Endothelial cell of umbilical vein (primary cell): Measurements from ENCODE around the gene COPS2. TPM values are rescaled to one million over a fixed set of nuclear protein-coding genes. Genes with fewer than 3 reads are reported as not detected.

Experiments
- BruUV-seq: library from RNA; stranded (reverse); fragments of 400-500 nt; replicated peaks from 2 replicates; lab custom pipeline; 2021; lab: Mats Ljungman, UMichigan
- CTCF ChIA-PET: fragments of 300-600, 350-600 bp; sonication (Branson Sonifier 250); formaldehyde crosslinking; loops from one replicate; lab custom pipeline; 2021; ENCODE audit warnings: antibody characterized with exemption, inconsistent platforms; lab: Charles Lee
- POLR2A ChIA-PET: fragments of 300-600, 350-600 bp; sonication (Branson Sonifier 250); formaldehyde crosslinking; loops from one replicate; lab custom pipeline; 2021; ENCODE audit warnings: antibody characterized with exemption, inconsistent platforms; lab: Charles Lee
- DNase-seq: peaks from one replicate; pipeline ENCODE4 v3.0.0-alpha.2; 2011; ENCODE audit warnings: low read depth, low spot score
- FAIRE-seq: peaks from 2 replicates; lab custom pipeline; 2011; peaks lifted over from hg19 to GRCh38; lab: Jason Lieb, UNC
- H2AFZ ChIP-seq: 2 replicates; pipeline ENCODE4 v1.6.0; 2012; ENCODE audit warnings: low read depth, low read length, control low read depth, inconsistent platforms
- H3K27ac ChIP-seq: 2 replicates; pipeline ENCODE4 v1.5.1; 2011; ENCODE audit warnings: low read depth, mild to moderate bottlenecking, control low read depth, low read length, moderate library complexity; ENCODE audit not compliant: insufficient read depth
- H3K27me3 ChIP-seq, 2 experiments: 2 replicates each; pipeline versions ENCODE4 v1.6.0 to v1.6.1; 2011; ENCODE audit warnings: low read length in 2 of 2, mixed read lengths in 1 of 2; ENCODE audit not compliant: control insufficient read depth in 2 of 2, insufficient read depth in 2 of 2
- H3K36me3 ChIP-seq, 2 experiments: 2 replicates in 1 of 2; 3 replicates in 1 of 2; pipeline ENCODE4 v1.5.1; 2011; ENCODE audit warnings: low read length in 2 of 2, mild to moderate bottlenecking in 1 of 2, moderate library complexity in 1 of 2; ENCODE audit not compliant: control insufficient read depth in 2 of 2, insufficient read depth in 2 of 2; ENCODE audit errors: extremely low read depth in 1 of 2
- H3K4me1 ChIP-seq: 3 replicates; pipeline ENCODE4 v1.5.1; 2011; ENCODE audit warnings: mild to moderate bottlenecking, low read length; ENCODE audit not compliant: control insufficient read depth, insufficient read depth; ENCODE audit errors: extremely low read depth
- H3K4me2 ChIP-seq: 2 replicates; pipeline ENCODE4 v1.6.1; 2011; ENCODE audit warnings: low read length, control low read depth, mixed read lengths; ENCODE audit not compliant: insufficient read depth
- H3K4me3 ChIP-seq, 3 experiments: fragments of 200-600 bp in 1 of 3; sonication (generic), shearing (Covaris generic) in 1 of 3; replicated peaks in 1 of 3; 2 replicates each; pipeline ENCODE4 v1.5.1; 2011 to 2016; ENCODE audit warnings: control low read depth in 3 of 3, low read length in 3 of 3, mild to moderate bottlenecking in 2 of 3, inconsistent platforms in 1 of 3, low read depth in 1 of 3, moderate library complexity in 1 of 3; ENCODE audit not compliant: insufficient read depth in 1 of 3
- H3K79me2 ChIP-seq: 2 replicates; pipeline ENCODE4 v1.6.0; 2012; ENCODE audit warnings: low read length, inconsistent platforms; ENCODE audit not compliant: control insufficient read depth, insufficient read depth
- H3K9ac ChIP-seq: replicated peaks from 2 replicates; pipeline ENCODE3; 2011; ENCODE audit warnings: low read length, control low read depth; ENCODE audit not compliant: insufficient read depth; ENCODE audit errors: extremely low read depth
- H3K9me1 ChIP-seq: replicated peaks from 3 replicates; pipeline ENCODE4 v1.6.0; 2011; ENCODE audit warnings: mild to moderate bottlenecking, low read length; ENCODE audit not compliant: control insufficient read depth, insufficient read depth; ENCODE audit errors: extremely low read depth
- H3K9me3 ChIP-seq: replicated peaks from 2 replicates; pipeline ENCODE4 v1.5.1; 2012; ENCODE audit warnings: low read length, inconsistent platforms; ENCODE audit not compliant: control insufficient read depth, insufficient read depth
- H4K20me1 ChIP-seq: replicated peaks from 2 replicates; pipeline ENCODE3; 2011; ENCODE audit warnings: mild to moderate bottlenecking, low read length; ENCODE audit not compliant: control insufficient read depth, insufficient read depth; ENCODE audit errors: extremely low read depth
- EZH2 ChIP-seq: IDR thresholded peaks from 2 replicates; pipeline ENCODE4 v1.6.1; 2012; ENCODE audit warnings: borderline replicate concordance, low read depth, mild to moderate bottlenecking, moderate library complexity, low read length, inconsistent platforms; ENCODE audit not compliant: severe bottlenecking
- FOS ChIP-seq: IDR thresholded peaks from 2 replicates; pipeline ENCODE4 v1.6.1; 2011; ENCODE audit warnings: mild to moderate bottlenecking, low read length, moderate library complexity, borderline replicate concordance; ENCODE audit not compliant: insufficient read depth
- GATA2 ChIP-seq: IDR thresholded peaks from 2 replicates; pipeline ENCODE4 v1.7.0; 2011; ENCODE audit warnings: low read depth, mild to moderate bottlenecking, moderate library complexity, mixed read lengths, low read length; ENCODE audit not compliant: insufficient read length, insufficient read depth
- JUN ChIP-seq: IDR thresholded peaks from 2 replicates; pipeline ENCODE4 v1.6.1; 2011; ENCODE audit warnings: borderline replicate concordance, low read depth; ENCODE audit not compliant: insufficient read length, insufficient read depth
- MYC ChIP-seq: IDR thresholded peaks from one replicate; pipeline ENCODE4 v1.6.1; 2011; ENCODE audit warnings: mild to moderate bottlenecking, low read depth, low read length
- POLR2A ChIP-seq: IDR thresholded peaks from 2 replicates; pipeline ENCODE4 v1.6.1; 2012; ENCODE audit warnings: low read depth, mild to moderate bottlenecking, control low read depth, low read length
- POLR2AphosphoS5 ChIP-seq: IDR thresholded peaks from 2 replicates; pipeline ENCODE4 v1.6.1; 2012; ENCODE audit warnings: low read depth, mild to moderate bottlenecking, control low read depth, low read length, moderate library complexity; ENCODE audit not compliant: insufficient read depth
- dilution Hi-C: fragments of 300-500 bp; cut with MboI; formaldehyde crosslinking; loops from one replicate; pipeline ENCODE4 v1.15.0; 2019; ENCODE audit warnings: low sequenced_read_pairs; ENCODE audit not compliant: extremely low pct_ligation_motif_present
- intact Hi-C: fragments of 100-400 bp; cut with micrococcal nuclease; formaldehyde crosslinking; loops from one replicate; pipeline ENCODE4 v1.10.0; 2022
- polyA plus RNA-seq, 4 experiments: library from polyadenylated mRNA; depleted of rRNA in 3 of 4; stranded (reverse) in 3 of 4; unstranded in 1 of 4; fragments of >200 nt; gene quantifications; 2 replicates each; pipeline versions ENCODE4 v1.2.1 to v1.2.3, GENCODE V29; 2011 to 2012; ENCODE audit warnings: missing spikeins in 1 of 4
- total RNA-seq: library from RNA; stranded (reverse); gene quantifications from 2 replicates; pipeline ENCODE4 v1.2.3, GENCODE V29; 2021
- TF ChIP-seq, protein P1 (sequence below): IDR thresholded peaks from 2 replicates; pipeline ENCODE4 v1.6.1; 2011; ENCODE audit not compliant: insufficient read depth, insufficient read length
- TF ChIP-seq, protein P2 (sequence below), 2 donors: IDR thresholded peaks; 1 replicate in 1 of 2; 2 replicates in 1 of 2; pipeline ENCODE4 v1.5.1; 2011; ENCODE audit warnings: low read length in 2 of 2, mild to moderate bottlenecking in 2 of 2, moderate library complexity in 2 of 2, control low read depth in 1 of 2, inconsistent platforms in 1 of 2, low read depth in 1 of 2; ENCODE audit not compliant: insufficient read depth in 1 of 2; ENCODE audit errors: extremely low read depth in 1 of 2

Gene COPS2
- total and polyA plus RNA-seq, 2 donors (not counting 3 experiments of a cell fraction or from before 2014, with no cell fraction given) = 20.2 to 79.3 TPM

DNA sequence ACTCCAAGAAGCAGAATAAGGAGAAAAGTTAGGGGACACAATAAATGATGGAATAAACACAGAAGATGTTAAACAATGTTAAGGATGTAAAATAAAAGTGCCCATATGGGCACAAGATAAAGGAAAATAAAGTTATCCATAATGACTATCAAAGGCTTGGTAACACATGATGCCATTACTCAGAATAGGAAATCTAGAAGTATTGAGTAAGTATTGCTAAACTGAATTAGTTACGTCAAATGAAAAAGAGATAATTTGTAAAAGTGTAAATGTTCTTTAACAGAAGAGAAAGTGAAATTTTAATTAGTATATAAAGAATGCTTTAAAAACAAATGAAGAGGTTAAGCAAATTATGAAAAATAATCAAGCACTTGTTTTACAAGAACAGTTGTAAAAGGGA lies 6.7 kb downstream of the COPS2 start:
- Histone ChIP-seq H3K36me3 (peaks cover 0 to 8% of the 10 kb centered on the region in 2 experiments), H3K9me1 (no peaks in the 10 kb centered on the region), H2AFZ (no peak overlapping the region), H3K9ac (no peak overlapping the region), H3K79me2 (peaks cover 90% of the 10 kb centered on the region), H3K4me2 (no peak overlapping the region), H3K9me3 (no peaks in the 10 kb centered on the region), H3K27me3 (no peaks in the 10 kb centered on the region), H4K20me1 (peaks cover 13% of the 10 kb centered on the region), H3K4me1 (peaks cover 15% of the 10 kb centered on the region), H3K27ac (no peak overlapping the region), H3K4me3 (no peak overlapping the region)
- FAIRE-seq (no peak), DNase-seq (no peak)
- intact Hi-C loops = no loop called here
- CTCF ChIA-PET = interaction anchor here (5.2 kb wide), 1 partner anchor 289 kb away, joined by 181 read pairs; no protein-coding TSS in a partner anchor
- POLR2A ChIA-PET = no interaction called here
- TF ChIP-seq MYC (no peak), FOS (no peak), GATA2 (no peak)
- dilution Hi-C loops = no loop called here
- BruUV-seq = no TSS peak

DNA sequence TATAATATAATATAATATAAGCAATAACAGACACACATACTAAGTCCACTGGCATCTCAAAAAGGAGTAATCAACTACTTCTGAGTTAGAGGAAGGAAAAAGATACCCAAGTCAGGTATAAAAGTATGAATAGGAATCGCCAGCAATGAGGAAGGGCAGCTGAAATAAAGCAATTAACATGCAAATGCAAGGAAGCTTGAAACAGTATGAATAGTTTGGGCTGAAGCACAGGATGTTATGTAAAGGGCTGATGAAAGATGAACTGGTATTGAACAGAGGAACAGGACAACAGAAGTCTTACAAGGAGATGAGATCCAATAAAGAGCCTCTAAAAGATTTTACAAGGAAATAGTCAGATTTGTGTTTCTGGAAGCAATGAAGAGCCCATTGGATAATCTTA lies 7.1 kb downstream of the COPS2 start:
- peak; percentile 39 for DNase-seq
- H3K27ac ChIP-seq = no peak overlapping the region
- peaks cover 1 to 8% of the 10 kb centered on the region in 2 experiments for H3K36me3 ChIP-seq
- no peak for TF ChIP-seq POLR2AphosphoS5
- no peak for TF ChIP-seq JUN
- no peak for TF ChIP-seq POLR2A
- no peak for TF ChIP-seq FOS
- no peak for TF ChIP-seq EZH2
- no peak for TF ChIP-seq GATA2
- TF ChIP-seq MYC = no peak
- TF ChIP-seq, protein P1, sequence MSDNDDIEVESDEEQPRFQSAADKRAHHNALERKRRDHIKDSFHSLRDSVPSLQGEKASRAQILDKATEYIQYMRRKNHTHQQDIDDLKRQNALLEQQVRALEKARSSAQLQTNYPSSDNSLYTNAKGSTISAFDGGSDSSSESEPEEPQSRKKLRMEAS = no peak
- TF ChIP-seq, protein P2, sequence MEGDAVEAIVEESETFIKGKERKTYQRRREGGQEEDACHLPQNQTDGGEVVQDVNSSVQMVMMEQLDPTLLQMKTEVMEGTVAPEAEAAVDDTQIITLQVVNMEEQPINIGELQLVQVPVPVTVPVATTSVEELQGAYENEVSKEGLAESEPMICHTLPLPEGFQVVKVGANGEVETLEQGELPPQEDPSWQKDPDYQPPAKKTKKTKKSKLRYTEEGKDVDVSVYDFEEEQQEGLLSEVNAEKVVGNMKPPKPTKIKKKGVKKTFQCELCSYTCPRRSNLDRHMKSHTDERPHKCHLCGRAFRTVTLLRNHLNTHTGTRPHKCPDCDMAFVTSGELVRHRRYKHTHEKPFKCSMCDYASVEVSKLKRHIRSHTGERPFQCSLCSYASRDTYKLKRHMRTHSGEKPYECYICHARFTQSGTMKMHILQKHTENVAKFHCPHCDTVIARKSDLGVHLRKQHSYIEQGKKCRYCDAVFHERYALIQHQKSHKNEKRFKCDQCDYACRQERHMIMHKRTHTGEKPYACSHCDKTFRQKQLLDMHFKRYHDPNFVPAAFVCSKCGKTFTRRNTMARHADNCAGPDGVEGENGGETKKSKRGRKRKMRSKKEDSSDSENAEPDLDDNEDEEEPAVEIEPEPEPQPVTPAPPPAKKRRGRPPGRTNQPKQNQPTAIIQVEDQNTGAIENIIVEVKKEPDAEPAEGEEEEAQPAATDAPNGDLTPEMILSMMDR (IDR thresholded peaks at IDR 0.05; ENCODE audit: extremely low read depth in 1 of 2, insufficient read depth in 1 of 2, low read depth in 1 of 2, low read length in 2 of 2) = no peak
- intact Hi-C loops (no loop called here), dilution Hi-C loops (no loop called here)
- no peak overlapping the region for H3K9ac ChIP-seq
- peaks cover 11% of the 10 kb centered on the region for H3K4me1 ChIP-seq
- H3K27me3 ChIP-seq = no peaks in the 10 kb centered on the region
- H4K20me1 ChIP-seq = peaks cover 13% of the 10 kb centered on the region
- no peak overlapping the region for H3K4me3 ChIP-seq
- H3K79me2 ChIP-seq = peaks cover 86% of the 10 kb centered on the region
- H3K9me1 ChIP-seq = no peaks in the 10 kb centered on the region
- CTCF ChIA-PET = interaction anchor here (1.8 to 5.2 kb wide), 2 partner anchors 173 to 289 kb away, joined by 6 to 181 read pairs; no protein-coding TSS in a partner anchor
- BruUV-seq = no TSS peak
- no peak overlapping the region for H2AFZ ChIP-seq
- POLR2A ChIA-PET = no interaction called here
- H3K4me2 ChIP-seq = no peak overlapping the region
- FAIRE-seq = no peak
- no peaks in the 10 kb centered on the region for H3K9me3 ChIP-seq
